ENCODE measurements around the gene LMCD1.

DNA sequence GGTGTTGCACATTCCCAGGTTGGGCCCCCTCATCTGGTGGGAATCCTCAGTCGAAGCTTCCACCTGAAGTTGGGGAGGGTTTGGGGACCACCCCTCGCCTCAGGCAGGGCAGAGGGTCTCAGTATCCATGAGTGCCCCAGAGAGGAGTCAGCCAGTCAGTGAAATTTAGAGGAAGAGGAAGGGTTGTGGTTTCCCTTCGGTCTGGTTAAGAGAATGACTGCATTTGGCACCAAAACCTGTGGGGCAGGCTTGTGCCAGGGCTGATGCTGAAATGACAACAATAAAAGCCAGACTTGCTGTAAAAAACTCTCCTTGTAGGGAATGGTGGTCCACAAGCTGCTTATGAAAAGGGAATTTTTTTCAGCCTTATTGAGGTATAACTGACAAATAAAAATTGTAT, 22.6 kb downstream of the LMCD1 start:
- TF ChIP-seq POLR2AphosphoS5 (IDR thresholded peaks at IDR 0.05; ENCODE audit: borderline replicate concordance, low read depth, low read length), result no peak
- no peak for TF ChIP-seq EZH2 (IDR thresholded peaks at IDR 0.05)
- TF ChIP-seq FOXP2 (optimal IDR thresholded peaks at IDR 0.05; ENCODE audit: control extremely low read depth, extremely low read length, insufficient read depth), result no peak

Measured in SK-N-MC (cell line).